Stimulated activated CD8-positive, alpha-beta memory T cell treated with anti-CD3 and anti-CD28 coated beads, Interleukin-15, amount 100 ng/mL, for 24 hours (primary cell): ENCODE measurements around the gene DACH1.
"Not testable (repeated sequence)": the region's sequence is repeated elsewhere in the genome, so short reads cannot be mapped to it uniquely, and the experiment has no call there.

Source experiments
- DNase-seq: peaks from one replicate; pipeline ENCODE4 v3.0.0-alpha.2; 2020; ENCODE audit warnings: low read depth

Gene DACH1

DNA sequence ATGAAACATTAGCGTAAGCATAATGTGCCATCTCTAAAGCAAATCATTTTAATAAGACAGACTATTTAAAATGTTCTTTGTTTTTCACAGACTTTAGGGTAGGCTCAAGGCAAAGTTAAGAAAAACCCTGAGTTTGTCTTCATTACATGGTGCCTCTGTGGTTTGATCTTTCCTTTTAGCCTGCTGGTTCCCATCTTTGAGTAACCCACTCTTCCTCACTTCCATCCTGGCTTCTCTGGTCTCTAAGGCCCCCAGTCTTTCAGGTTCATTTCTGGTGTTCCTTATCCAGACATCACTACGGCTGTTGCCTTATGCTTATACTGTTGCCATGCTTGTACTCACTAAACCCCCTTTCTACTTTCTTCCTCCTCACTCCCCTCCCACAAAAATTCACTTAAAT, 38.4 kb downstream of the DACH1 start:
- DNase-seq: no peak

DNA sequence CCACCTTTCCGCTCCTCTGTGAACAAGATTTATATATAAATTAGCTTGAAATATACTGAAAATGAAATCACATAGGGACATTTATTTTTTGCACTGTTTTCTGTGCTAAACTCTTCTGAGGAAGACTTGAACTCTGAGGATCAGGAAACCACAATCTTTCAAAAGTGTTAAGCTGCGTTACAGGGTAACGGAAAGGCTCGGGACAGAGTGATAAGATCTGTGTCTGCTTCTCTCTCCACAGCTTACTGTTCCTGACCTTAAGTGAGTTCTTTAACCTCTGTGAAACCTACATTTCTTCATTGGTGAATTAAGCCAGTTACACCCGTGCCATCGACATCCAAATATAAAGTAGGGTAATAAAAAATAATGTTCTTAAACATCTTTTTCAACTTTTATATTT, 38.9 kb downstream of the DACH1 start:
- DNase-seq: no peak

DNA sequence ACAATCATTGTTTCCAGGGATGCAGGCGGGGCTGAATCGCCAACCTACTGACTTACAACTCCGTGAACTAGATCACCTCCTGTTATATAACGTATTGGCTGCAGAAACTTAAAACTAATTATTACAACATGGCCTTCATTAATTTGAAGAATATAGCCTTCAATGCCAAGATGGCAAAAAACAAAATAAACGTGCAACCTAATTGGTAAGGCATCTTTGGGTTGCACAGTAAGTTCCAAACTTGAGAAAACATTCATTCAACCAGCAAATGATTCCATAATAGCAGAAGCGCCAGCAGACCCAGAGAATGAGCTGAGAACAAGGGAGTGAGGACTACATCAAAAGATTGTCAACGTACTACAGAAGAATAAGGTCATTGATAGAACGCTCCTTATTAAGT, 39.8 kb downstream of the DACH1 start:
- no peak for DNase-seq

DNA sequence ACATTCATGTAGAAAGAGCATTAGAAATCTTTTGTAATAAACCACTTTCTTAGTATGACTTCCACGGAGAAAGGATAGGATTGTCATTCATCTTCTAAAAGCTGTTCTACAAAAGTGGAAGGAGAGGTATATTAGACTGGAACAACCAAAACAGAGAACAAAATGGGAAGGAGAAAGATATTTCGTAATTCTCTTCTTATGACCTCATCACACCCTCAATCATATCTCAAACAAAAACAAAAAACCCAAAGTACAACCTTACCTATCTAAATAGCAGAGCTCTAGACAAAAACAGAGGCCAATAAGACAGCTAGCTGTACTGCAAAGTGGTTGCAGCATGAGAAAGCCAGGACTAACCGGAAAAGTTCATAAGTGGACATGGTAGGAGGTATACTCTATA, 46.3 kb downstream of the DACH1 start:
- no peak for DNase-seq

DNA sequence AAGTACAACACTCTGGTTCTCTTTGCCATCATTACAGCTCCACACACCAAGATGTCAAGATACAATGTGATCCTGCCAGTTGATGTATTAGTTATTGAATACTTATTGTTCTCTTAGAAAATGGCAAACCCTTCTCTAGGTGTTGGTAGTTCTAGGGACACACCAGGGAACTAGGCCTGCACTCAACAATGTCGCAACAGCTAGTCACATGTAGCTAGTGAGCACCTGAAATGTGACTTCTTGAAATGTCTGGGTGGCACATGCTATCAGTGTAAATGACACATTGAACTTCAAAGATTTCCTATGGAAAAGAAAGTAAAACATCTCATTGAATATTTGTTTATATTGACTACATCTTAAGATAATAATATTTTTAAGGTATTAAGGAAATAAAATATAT, 49.7 kb downstream of the DACH1 start:
- DNase-seq: no peak

DNA sequence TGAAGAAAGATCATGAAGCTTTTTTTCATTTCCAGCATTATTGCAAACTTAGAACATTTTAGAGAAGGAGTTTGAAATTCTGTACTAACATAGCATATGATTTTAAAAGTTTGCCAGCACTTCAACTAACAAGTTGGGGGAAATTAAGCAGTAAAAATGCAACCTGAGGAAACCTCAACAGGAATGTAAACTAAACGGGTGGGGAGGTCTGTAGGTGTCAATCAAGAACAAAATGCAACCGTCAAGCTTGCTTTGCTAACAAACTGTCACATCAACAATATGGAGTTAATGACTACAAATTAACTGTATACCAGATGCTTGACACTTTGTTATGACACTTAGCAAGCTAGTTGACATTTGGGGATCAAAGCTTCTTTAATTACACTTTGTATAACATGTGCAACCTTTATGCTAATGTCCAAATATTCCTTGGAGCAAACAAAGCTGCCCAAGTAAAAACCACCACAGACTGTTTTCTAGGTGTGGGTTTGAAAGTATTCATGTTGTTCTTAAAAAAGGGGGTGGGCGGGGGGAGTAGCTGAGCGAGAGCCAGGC, 52.1 kb downstream of the DACH1 start:
- no peak for DNase-seq

DNA sequence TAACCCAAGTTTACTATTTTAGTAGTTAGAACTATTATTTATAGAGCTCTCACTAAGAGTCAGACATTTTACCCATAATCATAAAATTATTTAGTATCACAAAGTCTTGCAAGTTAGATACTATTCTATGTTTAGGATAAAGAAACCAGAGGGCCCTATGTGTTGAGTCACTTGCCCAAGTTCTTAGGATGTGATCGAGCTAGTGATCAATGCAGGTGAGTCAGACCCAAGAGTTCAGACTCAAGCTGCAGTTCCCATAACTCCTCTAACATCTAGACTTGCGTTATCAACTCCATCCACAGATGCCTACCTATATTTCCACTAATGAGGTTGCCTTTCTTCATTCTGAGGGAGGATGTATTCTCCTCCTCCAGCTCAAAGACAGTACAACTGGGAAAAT, 53.8 kb downstream of the DACH1 start:
- no peak for DNase-seq

DNA sequence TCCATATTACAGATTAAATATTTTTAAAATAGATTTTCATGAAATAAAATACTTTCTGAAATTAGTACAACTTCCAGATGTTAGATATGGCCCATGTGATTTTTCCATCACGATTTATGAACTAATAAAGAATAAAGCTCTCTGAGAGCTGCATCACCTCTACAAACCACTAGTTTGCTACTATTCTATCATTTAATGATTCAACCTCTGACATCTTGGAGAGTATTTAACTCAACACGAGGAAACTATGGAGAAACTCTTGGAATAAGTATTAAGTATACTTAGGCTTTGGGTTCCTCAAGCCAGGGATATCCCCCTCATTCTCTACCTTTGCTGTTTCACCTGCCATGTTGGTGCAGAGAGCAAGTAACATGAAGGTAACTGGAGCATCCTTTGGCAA, 55.7 kb downstream of the DACH1 start:
- no peak for DNase-seq

DNA sequence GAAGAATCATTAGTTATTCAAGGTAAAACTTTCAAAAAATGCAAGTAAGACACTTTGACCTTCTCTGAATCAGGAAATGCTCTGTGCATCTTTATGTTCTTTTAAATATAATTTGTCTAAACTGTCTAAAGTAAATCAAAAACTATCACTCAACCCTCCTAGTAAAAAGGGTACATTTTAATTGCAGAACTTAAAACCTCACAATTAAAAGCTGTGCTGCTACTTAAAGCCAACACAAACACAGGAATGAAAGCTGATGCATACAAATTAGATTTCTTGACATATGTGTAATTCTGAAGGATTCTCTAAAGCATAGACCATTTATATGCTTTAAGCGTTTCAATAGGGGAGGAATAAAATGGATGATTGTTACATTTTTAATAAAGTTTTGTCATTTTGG, 58.3 kb downstream of the DACH1 start:
- no peak for DNase-seq

DNA sequence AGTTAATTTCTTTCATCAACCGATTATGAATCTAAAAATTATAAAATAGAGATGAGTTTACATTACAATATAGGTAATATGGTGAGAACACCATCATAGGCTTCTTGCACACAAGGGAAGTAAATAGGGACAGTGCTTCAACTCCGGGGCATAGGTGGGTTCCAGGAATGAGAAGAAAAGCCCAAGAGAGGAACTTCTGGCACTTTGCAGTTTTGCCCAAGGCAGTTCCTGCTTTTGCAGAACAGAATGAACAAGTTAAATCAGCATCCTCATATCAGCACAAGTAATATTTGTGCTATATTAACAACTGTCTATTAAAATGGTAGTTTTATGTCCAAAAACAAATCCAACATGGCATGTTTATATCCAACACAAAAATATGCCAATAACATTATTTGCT, 60.1 kb downstream of the DACH1 start:
- no peak for DNase-seq

DNA sequence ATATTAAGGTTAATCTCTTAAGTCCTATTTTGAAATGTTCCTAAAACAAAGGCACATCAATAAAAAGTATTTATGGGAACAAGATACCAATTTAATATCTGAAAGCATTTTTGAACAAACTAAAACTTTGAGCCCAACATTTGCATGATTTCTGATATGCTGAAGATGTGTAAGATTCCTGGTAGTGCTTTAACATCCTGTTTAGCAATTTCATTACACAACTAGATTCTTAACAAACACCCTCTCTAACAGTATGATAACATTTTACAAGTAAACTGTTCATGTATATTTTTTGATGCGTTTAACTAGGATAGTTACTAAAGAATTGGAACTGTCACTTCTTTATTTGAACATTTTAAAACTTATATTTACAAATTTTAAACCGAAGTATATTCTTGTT, 63.9 kb downstream of the DACH1 start:
- no peak for DNase-seq

DNA sequence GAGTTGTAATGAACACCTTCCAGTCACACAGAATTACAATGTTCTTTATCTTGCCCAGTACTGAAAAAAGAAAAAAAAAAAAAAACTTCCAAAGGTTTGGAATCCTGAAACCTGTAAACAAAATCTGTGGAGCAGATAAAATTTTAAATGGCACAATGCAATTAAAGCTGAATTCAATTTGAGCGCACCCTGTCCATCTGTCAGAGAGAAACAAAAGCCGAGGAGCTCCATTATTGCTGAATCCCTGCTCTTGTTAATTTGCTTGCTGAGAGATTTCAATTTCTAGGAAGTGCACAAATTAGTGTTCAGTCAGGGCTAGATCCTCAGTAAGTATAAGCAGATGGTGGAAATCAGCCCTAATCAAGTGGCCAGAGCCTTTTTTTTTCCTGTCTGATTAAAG, 65.2 kb downstream of the DACH1 start:
- DNase-seq: no peak

DNA sequence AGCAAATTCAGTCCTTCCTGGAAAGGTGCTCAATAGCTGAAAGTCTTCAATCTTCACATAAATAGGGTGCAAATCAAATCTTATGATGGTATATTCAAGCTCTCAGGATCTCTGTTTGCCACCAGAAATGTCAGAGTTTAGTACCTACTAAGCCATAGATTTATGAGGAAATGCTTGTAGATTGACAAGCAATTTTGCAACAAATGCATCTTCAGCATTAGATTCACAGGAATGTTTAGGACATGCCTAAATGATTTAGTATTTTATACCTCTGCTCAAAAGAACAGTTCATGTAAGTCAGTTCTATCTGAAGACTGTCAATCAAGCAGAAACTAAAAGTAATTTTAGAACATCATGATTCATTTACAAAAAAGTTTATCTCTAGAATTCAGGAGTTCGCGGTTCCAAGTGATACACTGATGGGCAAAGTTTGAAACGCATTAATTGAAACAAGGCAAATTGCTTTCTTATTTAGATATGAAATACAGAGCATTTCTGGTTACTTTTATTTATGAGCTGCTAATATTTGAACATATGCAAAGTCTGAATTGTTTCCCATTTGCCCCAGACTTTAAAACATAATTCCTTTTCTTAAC, 65.7 kb downstream of the DACH1 start:
- no peak for DNase-seq

DNA sequence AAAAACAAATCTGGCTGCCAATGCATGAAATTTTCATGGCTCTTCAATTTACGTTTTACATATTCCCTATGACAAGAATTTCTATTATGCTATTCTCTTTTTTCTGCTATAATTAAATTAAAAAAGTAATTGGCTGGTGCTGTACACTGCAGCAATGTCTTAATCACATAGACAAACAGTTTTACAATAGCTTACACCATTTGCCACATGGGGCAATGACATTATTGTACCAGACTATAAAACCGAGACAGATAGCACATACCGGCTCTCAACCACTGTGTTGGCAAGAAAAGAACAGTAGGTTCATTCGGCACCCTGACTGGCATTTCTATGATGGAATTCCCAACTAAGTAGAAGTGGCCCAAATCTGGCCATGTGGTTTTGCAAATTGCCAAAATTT, 67.7 kb downstream of the DACH1 start:
- DNase-seq: no peak

DNA sequence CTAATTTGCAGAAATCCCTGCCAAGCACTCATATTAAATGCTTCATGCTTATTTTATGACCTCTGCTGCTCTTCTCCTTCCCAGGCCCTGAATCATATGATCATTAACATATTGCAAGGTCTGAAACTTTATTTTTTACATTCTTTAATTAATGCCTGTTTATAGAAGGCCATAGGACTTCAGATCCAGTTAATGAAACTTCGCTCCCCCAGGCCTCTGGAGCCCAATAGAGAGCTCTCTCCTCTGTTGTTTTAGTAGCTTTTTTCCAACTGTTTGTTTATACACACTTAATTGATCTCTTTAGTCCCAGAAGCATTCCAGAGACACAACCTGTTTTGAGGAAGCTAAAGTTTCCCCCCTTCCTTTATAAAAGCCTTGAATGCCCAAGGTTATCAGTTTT, 68.3 kb downstream of the DACH1 start:
- no peak for DNase-seq

DNA sequence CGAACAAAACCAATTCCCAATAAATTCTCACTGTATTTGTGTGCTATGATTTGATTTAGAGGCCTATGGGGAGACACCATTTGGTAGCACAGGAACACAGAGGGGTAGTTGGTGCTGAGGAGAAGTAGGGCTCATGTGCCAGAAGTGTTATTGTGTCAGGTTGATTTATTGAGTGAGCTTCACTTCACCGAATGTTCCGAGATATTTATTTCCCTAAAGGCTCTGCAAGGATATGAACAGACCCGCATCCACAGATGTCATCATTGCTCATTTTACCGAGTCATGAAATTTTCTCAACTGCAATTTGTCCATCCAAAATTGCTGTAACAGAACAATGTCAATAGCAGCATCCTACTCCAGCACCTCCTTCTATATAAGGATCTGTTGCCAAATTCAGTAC, 69.5 kb downstream of the DACH1 start:
- no peak for DNase-seq

DNA sequence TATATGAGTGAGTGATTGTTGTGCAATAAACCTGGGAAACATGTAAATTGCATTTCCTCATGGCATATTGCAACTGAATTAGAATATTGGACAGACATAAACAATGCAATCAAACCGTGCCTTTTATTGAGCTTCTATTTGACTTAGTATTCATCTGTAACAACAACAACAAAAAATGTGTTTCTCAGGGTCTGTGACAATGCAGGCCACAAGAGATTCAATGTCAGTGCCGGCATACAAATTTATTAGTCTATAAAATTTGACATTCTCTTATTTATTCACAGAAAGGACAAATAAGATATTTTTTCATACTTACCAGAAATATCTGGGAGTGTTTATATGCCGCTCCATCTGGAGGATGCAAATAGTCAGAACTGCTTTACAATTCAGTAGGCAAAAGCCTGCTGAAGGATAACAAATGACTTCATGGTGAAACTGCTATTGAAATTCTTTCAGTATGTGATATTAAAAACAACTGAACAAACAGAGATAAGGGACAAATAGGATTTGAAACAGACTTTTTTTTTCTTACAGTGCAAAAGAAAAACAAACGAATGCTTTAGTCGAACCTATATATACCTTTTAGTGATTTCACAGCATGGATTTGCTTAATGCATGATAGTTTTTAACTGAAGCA, 77.2 kb downstream of the DACH1 start:
- no peak for DNase-seq

DNA sequence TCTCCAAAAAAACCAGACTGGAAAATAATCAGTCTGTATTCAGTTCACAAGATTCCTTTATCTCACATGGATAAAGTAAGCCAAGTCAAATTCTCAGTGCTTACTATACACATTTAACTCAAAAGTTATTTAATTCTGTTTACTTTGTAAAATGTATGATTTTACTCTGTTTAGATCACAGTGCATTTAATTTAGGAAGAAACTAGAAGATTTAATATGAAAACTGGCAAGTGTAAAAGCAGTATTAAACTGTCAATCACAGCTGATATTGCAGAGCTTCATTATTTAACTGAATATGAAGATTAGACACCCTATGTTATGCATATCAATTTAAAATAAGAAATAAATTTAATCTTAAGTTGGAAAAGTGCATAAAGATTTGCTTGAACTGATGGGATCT, 78.0 kb downstream of the DACH1 start:
- DNase-seq: no peak

DNA sequence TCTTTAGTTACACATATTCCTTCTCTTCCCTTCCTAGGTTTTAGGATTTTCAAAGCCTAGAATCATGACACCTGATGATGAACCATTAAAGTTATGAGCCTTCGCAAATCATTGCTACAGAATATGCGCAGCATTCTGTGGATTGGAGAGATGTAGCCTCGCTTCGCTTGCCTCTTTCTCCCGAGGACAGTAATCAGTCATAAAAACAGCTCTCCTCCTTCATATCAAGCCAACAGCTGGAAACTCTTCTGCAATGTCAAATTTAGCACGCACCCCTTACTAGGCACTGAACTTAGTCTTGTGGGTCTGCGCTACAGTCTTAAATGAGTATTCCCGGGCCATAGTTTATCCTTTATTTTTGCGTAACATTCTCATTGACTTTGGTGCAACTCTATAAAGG, 79.6 kb downstream of the DACH1 start:
- DNase-seq: no peak

DNA sequence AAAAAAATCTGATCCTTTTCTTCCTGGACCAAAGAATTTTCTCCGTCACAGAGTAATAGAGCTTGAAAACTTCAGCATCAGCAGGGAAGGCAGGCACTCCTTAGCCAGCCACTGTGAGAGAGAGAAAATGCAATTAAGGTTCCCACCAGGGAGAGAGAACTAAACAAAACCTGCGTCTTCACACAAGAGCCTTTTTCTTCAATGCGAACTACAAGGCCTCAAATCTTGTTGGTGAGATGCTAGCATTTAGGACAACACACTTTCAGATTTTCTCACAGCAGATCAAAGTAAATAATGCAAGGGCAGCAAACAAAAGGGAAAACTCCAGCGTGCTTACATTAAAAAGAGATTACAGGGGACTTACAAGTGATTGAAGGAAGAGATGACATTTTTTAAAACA, 80.1 kb downstream of the DACH1 start:
- DNase-seq: no peak

DNA sequence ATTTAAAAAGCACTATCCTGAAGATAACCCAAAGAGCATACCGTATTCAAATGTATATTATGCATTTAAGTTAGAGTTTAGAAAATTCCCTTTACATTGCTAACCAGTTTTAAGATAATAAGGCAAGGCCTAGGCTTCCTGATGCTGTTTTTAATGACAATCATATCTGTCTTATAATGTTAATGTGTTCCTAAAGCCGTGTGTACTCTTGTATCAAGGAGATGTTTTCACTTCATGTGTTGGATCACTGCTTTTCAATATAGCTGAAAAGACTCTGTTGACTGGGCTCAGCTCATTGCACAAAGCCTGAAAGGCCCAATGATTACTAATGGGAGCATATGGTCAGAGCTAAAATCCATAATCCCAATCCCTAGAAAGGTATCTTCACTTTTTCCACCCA, 81.6 kb downstream of the DACH1 start:
- no peak for DNase-seq

DNA sequence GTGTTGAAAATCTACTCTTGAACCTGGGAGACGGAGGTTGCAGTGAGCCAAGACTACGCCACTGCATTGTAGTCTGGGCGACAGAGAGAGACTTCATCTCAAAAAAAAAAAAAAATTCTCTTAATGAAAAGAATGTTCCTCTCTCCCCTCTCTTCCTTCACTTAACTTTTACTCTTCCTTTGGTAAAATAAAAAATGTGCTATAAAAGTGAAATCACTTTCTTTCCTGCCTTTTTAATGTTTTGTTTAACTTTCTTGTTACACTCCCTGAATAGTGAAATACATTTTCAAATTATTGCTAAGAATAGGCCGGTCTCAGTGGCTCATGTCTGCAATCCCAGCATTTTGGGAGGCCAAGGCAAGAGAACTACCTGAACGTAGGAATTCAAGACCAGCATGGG, 86.5 kb downstream of the DACH1 start:
- DNase-seq: no peak

DNA sequence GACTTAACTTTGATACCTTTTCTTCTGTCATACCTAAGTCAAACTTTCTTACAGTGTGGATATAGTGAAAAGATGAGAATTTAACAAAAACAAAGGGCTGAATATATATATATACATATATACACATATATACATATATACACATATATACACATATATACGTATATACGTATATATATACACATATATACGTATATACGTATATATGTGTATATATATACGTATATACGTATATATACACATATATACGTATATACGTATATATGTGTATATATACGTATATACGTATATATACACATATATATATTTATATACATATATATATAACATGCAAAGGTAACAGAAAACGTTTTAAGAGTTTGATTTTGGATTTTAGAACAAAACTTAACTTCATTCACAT, 88.0 kb downstream of the DACH1 start:
- DNase-seq: not testable (repeated sequence)

DNA sequence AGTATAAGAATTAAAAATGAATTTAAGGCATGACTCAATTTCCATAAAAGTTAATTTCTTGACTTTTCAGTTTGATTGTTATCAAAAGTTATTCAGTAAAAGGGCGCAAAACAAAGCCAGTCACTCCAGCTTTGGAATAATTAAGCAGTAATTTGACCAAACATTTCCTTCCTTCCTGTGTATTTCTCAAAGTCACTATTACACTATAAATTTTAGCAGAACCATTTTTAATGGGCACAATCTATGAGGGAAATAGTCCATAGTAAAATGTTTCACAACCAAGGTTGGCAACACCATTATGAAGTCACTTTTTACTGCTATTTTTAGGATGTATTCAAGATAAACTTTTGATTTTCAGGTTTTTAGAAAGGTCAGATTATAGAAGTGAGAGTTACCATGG, 91.0 kb downstream of the DACH1 start:
- no peak for DNase-seq
